Measurements from ENCODE around the gene PLCL2.

GRCh38 chr3:17115186-17115585, 230.4 kb downstream of the PLCL2 start:
- no peak for TF ChIP-seq RCOR1 (IDR thresholded peaks at IDR 0.05; ENCODE audit: low read depth, low read length)
- TF ChIP-seq, protein P1, sequence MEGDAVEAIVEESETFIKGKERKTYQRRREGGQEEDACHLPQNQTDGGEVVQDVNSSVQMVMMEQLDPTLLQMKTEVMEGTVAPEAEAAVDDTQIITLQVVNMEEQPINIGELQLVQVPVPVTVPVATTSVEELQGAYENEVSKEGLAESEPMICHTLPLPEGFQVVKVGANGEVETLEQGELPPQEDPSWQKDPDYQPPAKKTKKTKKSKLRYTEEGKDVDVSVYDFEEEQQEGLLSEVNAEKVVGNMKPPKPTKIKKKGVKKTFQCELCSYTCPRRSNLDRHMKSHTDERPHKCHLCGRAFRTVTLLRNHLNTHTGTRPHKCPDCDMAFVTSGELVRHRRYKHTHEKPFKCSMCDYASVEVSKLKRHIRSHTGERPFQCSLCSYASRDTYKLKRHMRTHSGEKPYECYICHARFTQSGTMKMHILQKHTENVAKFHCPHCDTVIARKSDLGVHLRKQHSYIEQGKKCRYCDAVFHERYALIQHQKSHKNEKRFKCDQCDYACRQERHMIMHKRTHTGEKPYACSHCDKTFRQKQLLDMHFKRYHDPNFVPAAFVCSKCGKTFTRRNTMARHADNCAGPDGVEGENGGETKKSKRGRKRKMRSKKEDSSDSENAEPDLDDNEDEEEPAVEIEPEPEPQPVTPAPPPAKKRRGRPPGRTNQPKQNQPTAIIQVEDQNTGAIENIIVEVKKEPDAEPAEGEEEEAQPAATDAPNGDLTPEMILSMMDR (IDR thresholded peaks at IDR 0.05) = no peak
- TF ChIP-seq, protein P2, sequence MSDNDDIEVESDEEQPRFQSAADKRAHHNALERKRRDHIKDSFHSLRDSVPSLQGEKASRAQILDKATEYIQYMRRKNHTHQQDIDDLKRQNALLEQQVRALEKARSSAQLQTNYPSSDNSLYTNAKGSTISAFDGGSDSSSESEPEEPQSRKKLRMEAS (IDR thresholded peaks at IDR 0.05) = no peak
- TF ChIP-seq CEBPB (IDR thresholded peaks at IDR 0.05) = no peak
- TF ChIP-seq EP300 (IDR thresholded peaks at IDR 0.05) = no peak
- no peak for TF ChIP-seq RFX5 (IDR thresholded peaks at IDR 0.05)
- TF ChIP-seq RAD21 (conservative IDR thresholded peaks at IDR 0.05 in 1 of 2, IDR thresholded peaks at IDR 0.05 in 1 of 2) = no peak
- no peak for TF ChIP-seq KDM5A (IDR thresholded peaks at IDR 0.05)
- no peak for TF ChIP-seq NFE2L2 (conservative IDR thresholded peaks at IDR 0.05; ENCODE audit: low read length)
- no peak for TF ChIP-seq POLR2A (IDR thresholded peaks at IDR 0.05; ENCODE audit: low read length)
- TF ChIP-seq, protein P3, sequence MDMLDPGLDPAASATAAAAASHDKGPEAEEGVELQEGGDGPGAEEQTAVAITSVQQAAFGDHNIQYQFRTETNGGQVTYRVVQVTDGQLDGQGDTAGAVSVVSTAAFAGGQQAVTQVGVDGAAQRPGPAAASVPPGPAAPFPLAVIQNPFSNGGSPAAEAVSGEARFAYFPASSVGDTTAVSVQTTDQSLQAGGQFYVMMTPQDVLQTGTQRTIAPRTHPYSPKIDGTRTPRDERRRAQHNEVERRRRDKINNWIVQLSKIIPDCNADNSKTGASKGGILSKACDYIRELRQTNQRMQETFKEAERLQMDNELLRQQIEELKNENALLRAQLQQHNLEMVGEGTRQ (IDR thresholded peaks at IDR 0.05) = no peak
- TF ChIP-seq EHMT2 (IDR thresholded peaks at IDR 0.05; ENCODE audit: low read depth) = no peak
